HK-2 (cell line): ENCODE measurements around the gene TMEM39B.
"Not testable (repeated sequence)": the region's sequence is repeated elsewhere in the genome, so short reads cannot be mapped to it uniquely, and the experiment has no call there.

Source experiments
- DNase-seq: peaks from one replicate; pipeline ENCODE4 v3.0.0-alpha.2; 2018; ENCODE audit not compliant: unreplicated experiment

The TMEM39B gene

GRCh38 chr1:32111789-32112188 is 39.0 kb downstream of the TMEM39B start:
- DNase-seq: no peak

- DNase-seq: no peak
These were observed 40.2 kb downstream of the TMEM39B start for GRCh38 chr1:32112806-32113375.

DNA sequence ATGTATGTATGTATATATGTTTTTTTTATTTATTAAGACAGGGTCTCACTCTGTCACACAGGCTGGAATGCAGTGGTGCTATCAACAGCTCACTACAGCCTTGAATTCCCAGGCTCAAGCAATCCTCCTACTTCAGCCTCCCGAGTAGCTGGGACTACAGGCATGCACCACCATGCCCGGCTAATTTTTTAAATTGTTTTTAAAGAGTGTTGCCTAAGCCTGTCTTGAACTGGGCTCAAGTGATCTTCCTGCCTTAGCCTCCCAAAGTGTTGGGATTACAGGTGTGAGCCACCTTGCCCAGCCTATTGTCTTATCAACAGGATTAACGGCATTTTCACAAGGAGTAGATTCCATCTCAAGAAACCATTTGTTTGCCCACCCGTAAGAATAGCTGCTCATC is 40.7 kb downstream of the TMEM39B start:
- not testable (repeated sequence) for DNase-seq

DNA sequence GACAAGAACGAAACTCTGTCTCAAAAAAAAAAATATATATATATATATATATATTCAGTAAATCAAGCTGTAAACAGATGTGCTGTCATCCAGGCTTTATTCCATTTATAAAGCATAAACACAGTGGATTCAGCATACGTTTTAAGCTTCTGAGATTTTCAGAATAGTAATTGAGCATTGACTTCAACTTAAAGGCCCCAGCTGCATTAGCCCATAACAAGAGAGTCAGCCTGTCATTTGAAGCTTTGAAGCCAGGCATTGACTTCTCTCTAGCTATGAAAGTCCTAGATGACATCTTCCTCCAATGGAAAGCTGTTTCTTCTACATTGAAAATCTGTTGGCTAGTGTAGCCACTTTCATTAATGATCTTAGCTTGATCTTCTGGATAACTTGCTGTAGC is 41.7 kb downstream of the TMEM39B start:
- no peak for DNase-seq

DNA sequence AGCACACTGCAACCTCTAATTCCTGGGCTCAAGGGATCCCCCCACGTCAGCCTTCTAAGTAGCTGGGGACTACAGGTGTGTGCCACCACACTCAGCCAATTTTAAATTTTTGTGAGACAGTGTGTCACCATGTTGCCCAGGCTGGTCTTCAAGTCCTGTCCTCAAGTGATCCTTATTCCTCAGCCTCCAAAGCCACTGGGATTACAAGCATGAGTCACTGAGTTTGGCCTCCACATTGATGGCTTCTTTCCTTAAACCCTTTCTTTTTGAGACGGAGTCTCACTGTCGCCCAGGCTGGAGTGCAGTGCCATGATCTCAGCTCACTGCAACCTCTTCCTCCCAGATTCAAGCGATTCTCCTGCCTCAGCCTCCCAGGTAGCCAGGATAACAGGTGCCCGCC is 42.8 kb downstream of the TMEM39B start:
- no peak for DNase-seq

DNA sequence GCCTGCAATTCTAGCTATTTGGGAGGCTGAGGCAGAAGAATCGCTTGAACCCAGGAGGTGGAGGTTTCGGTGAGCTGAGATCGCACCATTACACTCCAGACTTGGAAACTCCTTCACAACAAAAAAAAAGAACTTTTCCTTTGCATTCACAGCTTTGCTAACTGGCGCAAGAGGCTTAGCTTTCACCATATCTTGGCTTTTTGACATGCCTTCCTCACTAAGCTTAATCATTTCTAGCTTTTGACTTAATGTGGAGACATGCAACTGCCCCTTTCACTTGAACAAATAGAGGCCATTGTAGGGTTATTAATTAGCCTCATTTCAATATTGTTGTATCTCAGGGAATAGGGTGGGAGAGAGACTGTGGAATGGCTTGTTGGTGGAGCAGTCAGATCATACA is 43.8 kb downstream of the TMEM39B start:
- DNase-seq: no peak

- DNase-seq: no peak
These were observed 49.4 kb downstream of the TMEM39B start for GRCh38 chr1:32122151-32122550.

DNA sequence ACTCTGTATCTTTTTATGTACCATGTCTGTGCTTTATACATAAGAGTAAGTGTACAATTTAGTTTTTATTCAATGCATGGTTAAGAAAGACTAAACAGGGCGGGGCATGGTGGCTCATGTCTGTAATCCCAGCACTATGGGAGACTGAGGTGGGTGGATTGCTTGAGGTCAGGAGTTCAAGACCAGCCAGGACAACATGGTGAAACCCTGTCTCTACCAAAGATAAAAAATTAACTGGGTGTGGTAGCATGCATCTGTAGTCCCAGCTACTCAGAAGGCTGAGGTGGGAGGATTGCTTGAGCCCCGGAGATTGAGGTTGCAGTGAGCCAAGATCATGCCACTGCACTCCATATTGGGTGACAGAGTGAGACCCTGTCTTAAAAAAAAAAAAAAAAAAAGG is 50.6 kb downstream of the TMEM39B start:
- DNase-seq: not testable (repeated sequence)

GRCh38 chr1:32125313-32125712 is 52.6 kb downstream of the TMEM39B start:
- no peak for DNase-seq

GRCh38 chr1:32126770-32127169 is 54.0 kb downstream of the TMEM39B start:
- no peak for DNase-seq

GRCh38 chr1:32127409-32128198 is 54.9 kb downstream of the TMEM39B start:
- DNase-seq: no peak

- no peak for DNase-seq
These were observed 55.7 kb downstream of the TMEM39B start for GRCh38 chr1:32128479-32128878.

GRCh38 chr1:32128964-32129363 is 56.2 kb downstream of the TMEM39B start:
- DNase-seq: no peak

DNA sequence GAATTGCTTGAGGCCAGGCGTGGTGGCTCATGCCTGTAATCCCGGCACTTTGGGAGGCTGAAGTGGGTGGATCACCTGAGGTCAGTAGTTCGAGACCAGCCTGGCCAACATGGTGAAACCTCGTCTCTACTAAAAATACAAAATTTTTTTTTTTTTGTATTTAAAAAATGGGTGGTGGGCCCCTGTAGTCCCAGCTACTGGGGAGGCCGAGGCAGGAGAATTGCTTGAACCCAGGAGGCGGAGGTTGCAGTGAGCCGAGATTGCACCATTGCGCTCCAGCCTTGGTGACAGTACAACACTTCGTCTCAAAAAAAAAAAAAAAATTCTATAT is 61.2 kb downstream of the TMEM39B start:
- DNase-seq: not testable (repeated sequence)

DNA sequence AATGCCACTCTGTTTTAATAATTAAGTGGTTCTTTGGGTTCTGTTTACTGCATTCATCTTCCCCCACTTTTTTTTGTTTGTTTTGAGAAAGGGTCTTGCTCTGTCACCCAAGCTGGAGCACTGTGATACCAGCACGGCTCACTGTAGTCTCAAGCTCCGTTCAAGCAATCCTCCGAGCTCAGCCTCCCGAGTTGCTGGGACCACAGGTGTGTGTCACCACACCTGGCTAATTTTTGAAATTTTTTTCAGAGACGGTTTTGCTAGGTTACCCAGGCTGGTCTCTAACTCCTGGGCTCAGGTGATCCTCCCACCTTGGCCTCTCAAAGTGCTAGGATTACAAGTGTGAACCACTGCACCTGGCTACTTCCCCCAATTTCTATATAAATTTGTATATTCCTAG is 64.4 kb downstream of the TMEM39B start:
- no peak for DNase-seq

- DNase-seq: no peak
These were observed 66.2 kb downstream of the TMEM39B start for GRCh38 chr1:32138965-32139364.

DNA sequence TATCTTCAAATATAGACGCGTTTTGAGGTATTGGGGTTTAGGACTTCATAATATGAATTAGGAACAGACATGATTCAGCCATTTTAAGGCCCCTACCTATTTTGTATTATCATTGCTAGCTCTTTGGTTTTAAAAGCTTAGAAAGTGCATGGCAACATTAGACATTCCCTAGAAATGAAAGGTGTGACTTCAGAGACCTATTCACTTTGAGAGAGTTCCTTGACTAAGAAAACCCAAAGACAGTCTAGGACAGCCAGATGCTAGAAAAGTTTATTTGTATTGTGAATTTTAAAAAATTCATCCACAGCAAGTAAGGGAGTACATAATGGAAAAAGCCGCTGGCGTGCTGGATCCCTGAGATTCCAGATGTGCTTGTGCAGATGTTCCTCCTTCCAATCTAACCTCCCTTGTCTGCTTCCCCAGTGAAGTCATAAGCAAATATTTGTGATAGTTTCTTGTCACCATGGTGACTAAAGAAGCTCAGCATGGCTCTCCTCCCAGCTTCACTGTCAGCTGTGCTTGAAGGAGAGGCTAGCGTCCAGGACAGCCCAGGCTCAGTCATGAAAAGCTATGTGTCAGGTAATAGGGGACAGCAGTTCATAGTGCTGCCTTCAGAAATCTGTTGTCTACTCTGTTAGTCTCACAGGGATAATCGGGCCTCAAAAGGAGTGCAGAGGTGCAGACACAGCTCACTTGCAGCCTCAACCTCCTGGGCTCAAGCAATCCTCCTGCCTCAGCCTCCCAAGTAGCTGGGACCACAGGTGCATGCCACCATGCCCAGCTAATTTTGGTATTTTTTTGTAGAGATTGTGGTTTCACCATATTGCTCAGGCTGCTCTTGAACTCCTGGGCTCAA is 69.9 kb downstream of the TMEM39B start:
- DNase-seq: no peak

GRCh38 chr1:32143302-32143695 is 70.6 kb downstream of the TMEM39B start:
- DNase-seq: not testable (repeated sequence)

GRCh38 chr1:32144033-32144432 is 71.3 kb downstream of the TMEM39B start:
- no peak for DNase-seq

GRCh38 chr1:32147799-32148198 is 75.1 kb downstream of the TMEM39B start:
- DNase-seq: not testable (repeated sequence)

GRCh38 chr1:32150847-32151246 is 78.1 kb downstream of the TMEM39B start:
- no peak for DNase-seq

DNA sequence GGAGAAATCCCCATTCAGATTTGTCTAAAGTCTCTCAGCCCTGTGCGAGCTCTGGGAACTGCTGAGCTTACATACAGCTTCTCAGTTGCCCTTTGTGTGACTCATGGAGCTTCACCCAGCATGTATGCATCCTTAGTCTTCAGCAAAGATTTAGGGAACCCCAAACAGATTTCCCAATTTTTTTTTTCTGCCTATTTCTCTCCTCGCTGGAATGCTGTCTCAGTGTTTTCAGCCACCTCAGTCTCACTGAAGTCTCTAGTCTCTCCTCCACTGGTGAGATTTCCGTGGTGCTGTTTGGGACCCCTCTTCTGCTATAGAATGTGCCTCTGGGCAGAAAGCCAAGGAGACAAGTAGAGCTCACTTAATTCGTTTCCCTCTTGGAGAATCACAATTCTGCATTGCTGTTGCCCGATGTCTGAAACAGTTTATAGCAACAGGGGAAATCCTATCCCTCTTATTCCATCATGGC is 78.6 kb downstream of the TMEM39B start:
- no peak for DNase-seq
